Kidney (tissue), 14 donors: Measurements from ENCODE around the gene AP3B2. TPM values are rescaled to one million over a fixed set of nuclear protein-coding genes. Genes with fewer than 3 reads are reported as not detected.

Experiments
- DNase-seq, 5 donors: peaks; one replicate each; pipeline ENCODE4 v3.0.0-alpha.2; 2013 to 2020
- FAIRE-seq: peaks from 2 replicates; lab custom pipeline; 2012; peaks lifted over from hg19 to GRCh38; lab: Jason Lieb, UNC
- H3K27ac ChIP-seq, 2 donors: one replicate each; pipeline ENCODE4 v1.7.0; 2013; ENCODE audit warnings: low read depth in 2 of 2, low read length in 2 of 2, inconsistent platforms in 1 of 2
- H3K27me3 ChIP-seq: one replicate; pipeline ENCODE4 v1.7.1; 2013; ENCODE audit warnings: low read length, inconsistent platforms; ENCODE audit not compliant: control insufficient read depth, insufficient read depth
- H3K36me3 ChIP-seq, 3 donors: one replicate each; pipeline versions ENCODE4 v1.7.0 to v1.7.1; 2013; ENCODE audit warnings: low read length in 3 of 3, control low read depth in 1 of 3, inconsistent platforms in 1 of 3; ENCODE audit not compliant: insufficient read depth in 3 of 3, control insufficient read depth in 2 of 3
- H3K4me1 ChIP-seq, 3 donors: one replicate each; pipeline versions ENCODE4 v1.7.0 to v1.7.1; 2013; ENCODE audit warnings: low read length in 3 of 3, inconsistent platforms in 1 of 3, low read depth in 1 of 3; ENCODE audit not compliant: control insufficient read depth in 2 of 3, insufficient read depth in 2 of 3
- H3K4me3 ChIP-seq, 3 donors: one replicate each; pipeline versions ENCODE4 v1.7.0 to v1.8.1; 2013; ENCODE audit warnings: low read length in 3 of 3, control low read depth in 1 of 3, inconsistent platforms in 1 of 3
- H3K9ac ChIP-seq, 3 donors: one replicate each; pipeline versions ENCODE4 v1.7.0 to v1.7.1; 2013; ENCODE audit warnings: low read length in 3 of 3, control low read depth in 1 of 3, inconsistent platforms in 1 of 3
- H3K9me3 ChIP-seq, 3 donors: one replicate each; pipeline versions ENCODE4 v1.7.0 to v1.7.1; 2013; ENCODE audit warnings: low read length in 3 of 3, control low read depth in 1 of 3, inconsistent platforms in 1 of 3; ENCODE audit not compliant: control insufficient read depth in 2 of 3, insufficient read depth in 1 of 3
- CTCF ChIP-seq: IDR thresholded peaks from 3 replicates; pipeline ENCODE4 v1.5.1; 2012; ENCODE audit warnings: mild to moderate bottlenecking, moderate library complexity, borderline replicate concordance; ENCODE audit not compliant: insufficient read depth; ENCODE audit errors: extremely low read depth
- intact Hi-C: fragments of 100-400 bp; cut with DNase I; formaldehyde crosslinking; loops from one replicate; pipeline ENCODE4 v1.11.1; 2022
- polyA plus RNA-seq: library from polyadenylated mRNA; stranded (reverse); fragments of 350-450 nt; fragmentation: Illumina TruSeq; extraction: RNeasy Lipid Tissue Mini Kit (QIAGEN cat#74804); gene quantifications from one replicate; pipeline ENCODE4 v1.2.3, GENCODE V29; 2014; ENCODE audit warnings: low read depth, low replicate concordance; ENCODE audit not compliant: insufficient read depth
- total RNA-seq: library from RNA; stranded (reverse); fragmentation: NEBNext Ultra II Directional; extraction: Animal tissue kit (Norgen Biotek cat#: 25700); gene quantifications from one replicate; pipeline ENCODE4 v1.2.1, GENCODE V29; 2021
- donor health status: control.
- donor health status: control.
- donor health status: control.
- donor health status: control.
- donor health status: control.
- donor health status: DM: yes; HTN: yes; CAD: no.
- donor health status: Normal renal cell carcinoma (clear cell type).

Gene AP3B2
- total and polyA plus RNA-seq, 2 donors from 2014 or later = 1.8 to 4.7 TPM

GRCh38 chr15:82742134-82742533, 32.5 kb upstream of the AP3B2 start:
- Histone ChIP-seq H3K4me3 (no peak overlapping the region), H3K27ac (no peak overlapping the region), H3K9me3 (no peaks in the 10 kb centered on the region), H3K4me1 (no peaks in the 10 kb centered on the region), H3K36me3 (no peaks in the 10 kb centered on the region), H3K27me3 (no peaks in the 10 kb centered on the region), H3K9ac (no peak overlapping the region)
- intact Hi-C loops = no loop called here
- FAIRE-seq (no peak), DNase-seq (no peak)
- no peak for TF ChIP-seq CTCF

GRCh38 chr15:82739086-82739485, 29.4 kb upstream of the AP3B2 start:
- Histone ChIP-seq H3K27ac (no peak overlapping the region), H3K4me1 (no peaks in the 10 kb centered on the region), H3K36me3 (no peaks in the 10 kb centered on the region), H3K9me3 (no peaks in the 10 kb centered on the region), H3K4me3 (no peak overlapping the region), H3K9ac (no peak overlapping the region), H3K27me3 (no peaks in the 10 kb centered on the region)
- intact Hi-C loops = no loop called here
- no peak for TF ChIP-seq CTCF
- FAIRE-seq = no peak
- no peak for DNase-seq

- DNase-seq (no peak), FAIRE-seq (no peak)
- Histone ChIP-seq H3K27me3 (no peaks in the 10 kb centered on the region), H3K4me1 (no peaks in the 10 kb centered on the region), H3K9ac (no peak overlapping the region), H3K4me3 (no peak overlapping the region), H3K36me3 (no peaks in the 10 kb centered on the region), H3K27ac (no peak overlapping the region), H3K9me3 (no peaks in the 10 kb centered on the region)
- TF ChIP-seq CTCF = no peak
- intact Hi-C loops = no loop called here
These were observed 28.3 kb upstream of the AP3B2 start for GRCh38 chr15:82737975-82738374.

- DNase-seq (no peak), FAIRE-seq (no peak)
- Histone ChIP-seq H3K4me1 (no peaks in the 10 kb centered on the region), H3K36me3 (no peaks in the 10 kb centered on the region), H3K4me3 (no peak overlapping the region), H3K9me3 (no peaks in the 10 kb centered on the region), H3K27me3 (no peaks in the 10 kb centered on the region), H3K27ac (no peak overlapping the region), H3K9ac (no peak overlapping the region)
- TF ChIP-seq CTCF = no peak
- intact Hi-C loops = no loop called here
These were observed 21.9 kb upstream of the AP3B2 start for GRCh38 chr15:82731527-82731926.
